Subcutaneous abdominal adipose tissue (tissue), 5 donors: ENCODE results near the gene LRRC31.

Experiments used
- H3K27ac ChIP-seq: one replicate; pipeline ENCODE4 v1.7.0; 2013; ENCODE audit warnings: low read depth, mild to moderate bottlenecking, inconsistent platforms, low read length, moderate library complexity
- H3K27me3 ChIP-seq, 5 donors: one replicate each; pipeline ENCODE4 v1.7.0; 2013; ENCODE audit warnings: low read length in 5 of 5, inconsistent platforms in 1 of 5; ENCODE audit not compliant: control insufficient read depth in 5 of 5, insufficient read depth in 4 of 5
- H3K36me3 ChIP-seq, 5 donors: one replicate each; pipeline ENCODE4 v1.7.0; 2013; ENCODE audit warnings: low read length in 5 of 5; ENCODE audit not compliant: control insufficient read depth in 5 of 5, insufficient read depth in 5 of 5
- H3K4me1 ChIP-seq, 5 donors: one replicate each; pipeline ENCODE4 v1.7.0; 2013; ENCODE audit warnings: low read length in 5 of 5, mild to moderate bottlenecking in 3 of 5, moderate library complexity in 1 of 5; ENCODE audit not compliant: control insufficient read depth in 5 of 5, insufficient read depth in 5 of 5
- H3K4me3 ChIP-seq, 5 donors: one replicate each; pipeline ENCODE4 v1.7.0; 2013; ENCODE audit warnings: low read length in 5 of 5, low read depth in 1 of 5
- H3K9ac ChIP-seq, 5 donors: one replicate each; pipeline ENCODE4 v1.7.0; 2013; ENCODE audit warnings: low read length in 5 of 5, mild to moderate bottlenecking in 4 of 5, moderate library complexity in 3 of 5
- H3K9me3 ChIP-seq, 5 donors: one replicate each; pipeline ENCODE4 v1.7.0; 2013; ENCODE audit warnings: low read length in 5 of 5; ENCODE audit not compliant: control insufficient read depth in 5 of 5
- donor health status: healthy.
- donor health status: healthy.
- donor health status: healthy.
- donor health status: healthy.
- donor health status: healthy.

The LRRC31 gene

DNA sequence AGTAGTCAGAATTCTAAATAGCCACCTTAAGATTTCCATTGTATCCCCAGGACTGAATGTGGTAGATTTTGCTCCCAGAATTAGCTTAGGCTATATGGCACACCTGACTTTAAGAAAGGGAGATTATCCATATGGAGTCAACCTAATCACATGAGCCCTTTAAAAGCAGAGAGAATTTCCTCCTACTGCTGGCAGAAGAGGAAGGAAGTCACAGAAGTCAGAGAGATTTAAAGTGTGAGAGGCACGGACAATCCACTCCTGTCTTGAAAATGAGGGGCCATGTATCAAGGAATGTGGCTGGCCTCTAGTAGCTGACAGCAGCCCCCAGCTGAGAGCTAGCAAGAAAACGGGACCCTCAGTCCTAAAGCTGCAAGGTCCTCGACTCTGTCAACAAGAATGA, 26.8 kb downstream of the LRRC31 start:
- no peaks in the 10 kb centered on the region for H3K36me3 ChIP-seq
- H3K9ac ChIP-seq, result no peak overlapping the region
- no peaks in the 10 kb centered on the region for H3K9me3 ChIP-seq
- H3K27ac ChIP-seq, result no peak overlapping the region
- no peaks in the 10 kb centered on the region for H3K27me3 ChIP-seq
- H3K4me3 ChIP-seq, result no peak overlapping the region
- peaks cover 0 to 6% (median 0%) of the 10 kb centered on the region in 5 donors for H3K4me1 ChIP-seq

DNA sequence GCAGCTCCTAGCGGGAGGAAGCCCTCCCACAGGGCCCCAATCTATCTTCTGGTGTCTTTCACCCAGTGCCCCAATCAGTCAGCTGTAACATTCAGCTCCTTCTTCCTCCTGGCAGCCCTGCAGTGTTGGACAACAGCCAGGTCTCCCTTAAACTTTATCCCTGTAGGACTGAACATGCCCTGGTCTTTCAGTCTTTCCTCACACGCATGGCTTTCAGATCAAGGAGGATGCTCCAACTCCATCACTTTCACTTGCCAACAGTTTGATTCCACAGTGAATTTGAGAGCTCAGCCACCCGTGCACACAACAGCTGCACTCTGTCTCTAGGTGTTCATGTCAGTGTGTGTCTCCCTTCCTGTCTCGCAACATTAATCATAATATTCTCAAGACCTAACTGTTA, 28.6 kb downstream of the LRRC31 start:
- Histone ChIP-seq H3K9ac (no peak overlapping the region), H3K4me3 (no peak overlapping the region), H3K9me3 (no peaks in the 10 kb centered on the region), H3K4me1 (peaks cover 0 to 6% (median 0%) of the 10 kb centered on the region in 5 donors), H3K36me3 (no peaks in the 10 kb centered on the region), H3K27me3 (no peaks in the 10 kb centered on the region), H3K27ac (no peak overlapping the region)

DNA sequence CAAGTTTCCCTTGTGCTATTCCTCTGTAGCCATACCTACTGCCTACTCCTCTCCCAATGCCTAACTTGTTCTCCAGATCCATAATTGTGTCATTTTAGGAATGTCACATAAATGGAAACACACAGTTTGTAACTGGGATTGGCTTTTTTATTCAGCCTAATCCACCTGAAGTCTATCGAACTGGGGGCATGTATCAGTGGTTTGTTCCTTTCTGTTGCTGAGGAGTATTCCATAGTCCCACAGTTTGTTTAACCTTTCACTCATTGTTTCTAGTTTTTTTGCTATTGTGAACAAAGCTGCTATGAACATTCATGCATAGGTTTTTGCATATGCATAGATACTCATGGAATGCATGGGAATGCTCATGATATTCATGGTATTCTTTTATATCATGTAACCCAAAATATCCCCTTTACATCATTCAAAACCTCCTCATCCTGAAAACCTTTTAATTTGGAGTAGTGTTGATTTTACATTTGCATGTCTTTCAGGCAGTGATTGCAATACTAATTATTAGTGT, 31.2 kb downstream of the LRRC31 start:
- Histone ChIP-seq H3K27me3 (no peaks in the 10 kb centered on the region), H3K9ac (no peak overlapping the region), H3K27ac (no peak overlapping the region), H3K4me1 (peaks cover 0 to 6% (median 0%) of the 10 kb centered on the region in 5 donors), H3K36me3 (no peaks in the 10 kb centered on the region), H3K4me3 (no peak overlapping the region), H3K9me3 (no peaks in the 10 kb centered on the region)

DNA sequence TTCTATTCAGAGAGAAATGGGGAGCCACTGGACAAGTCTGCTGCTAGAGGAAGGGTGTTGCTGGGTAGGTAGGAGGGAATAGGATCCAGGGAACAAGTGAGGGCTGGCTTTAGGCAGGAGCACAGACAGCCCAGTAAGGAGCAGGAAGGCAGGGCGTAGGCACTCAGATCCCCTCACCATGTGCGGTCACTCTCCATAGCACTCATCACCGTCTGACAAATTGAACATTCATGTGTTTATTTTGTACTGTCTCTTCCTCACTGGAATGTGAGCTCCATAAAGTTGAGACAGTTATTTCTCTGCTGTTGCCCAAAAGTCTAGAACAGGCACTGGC, 32.8 kb downstream of the LRRC31 start:
- H3K36me3 ChIP-seq, result no peaks in the 10 kb centered on the region
- no peak overlapping the region for H3K4me3 ChIP-seq
- H3K4me1 ChIP-seq, result peaks cover 0 to 6% (median 0%) of the 10 kb centered on the region in 5 donors
- no peaks in the 10 kb centered on the region for H3K9me3 ChIP-seq
- H3K27ac ChIP-seq, result no peak overlapping the region
- no peaks in the 10 kb centered on the region for H3K27me3 ChIP-seq
- H3K9ac ChIP-seq, result no peak overlapping the region

DNA sequence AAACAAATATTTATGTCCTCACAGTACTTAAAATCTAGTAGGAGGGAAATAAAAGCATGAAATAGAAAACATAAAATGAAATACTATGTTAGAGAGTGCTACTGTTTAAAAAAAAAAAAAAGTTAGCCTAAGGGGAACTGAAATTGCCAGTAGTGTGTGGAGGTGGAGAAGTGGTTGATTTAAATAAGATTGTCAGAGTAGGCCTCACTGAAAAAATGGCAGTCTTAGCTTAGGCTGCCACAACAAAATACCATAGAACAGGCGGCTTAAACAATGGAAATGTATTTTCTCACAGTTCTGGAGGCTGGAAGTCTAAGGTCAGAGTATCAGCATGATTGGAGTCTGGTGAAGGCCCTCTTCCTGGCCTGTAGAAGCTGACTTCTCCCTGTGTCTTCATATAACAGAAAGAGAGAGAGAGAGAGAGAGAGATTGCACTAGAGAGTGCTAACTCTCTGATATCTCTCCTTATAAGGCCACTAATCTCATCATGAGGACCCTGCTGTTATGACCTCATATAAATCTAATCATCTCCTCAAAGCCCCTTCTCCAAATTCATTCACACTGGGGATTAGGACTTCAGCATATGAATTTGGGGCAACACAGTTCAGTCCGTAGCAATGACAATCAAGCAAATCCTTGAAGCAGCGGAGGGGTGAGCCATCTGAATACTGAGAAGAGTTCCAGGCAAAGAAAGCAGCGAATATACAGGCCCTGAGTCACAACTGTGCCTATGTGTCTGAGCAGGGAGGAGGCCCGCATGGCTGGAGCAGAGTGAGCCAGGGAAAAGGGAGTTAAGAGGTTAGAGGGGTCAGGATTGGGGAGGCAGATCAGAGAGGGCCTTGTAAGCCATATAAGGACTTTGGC, 33.4 kb downstream of the LRRC31 start:
- Histone ChIP-seq H3K9me3 (no peaks in the 10 kb centered on the region), H3K9ac (no peak overlapping the region), H3K4me1 (peaks cover 0 to 5% (median 0%) of the 10 kb centered on the region in 5 donors), H3K27ac (no peak overlapping the region), H3K4me3 (no peak overlapping the region), H3K36me3 (no peaks in the 10 kb centered on the region), H3K27me3 (no peaks in the 10 kb centered on the region)

DNA sequence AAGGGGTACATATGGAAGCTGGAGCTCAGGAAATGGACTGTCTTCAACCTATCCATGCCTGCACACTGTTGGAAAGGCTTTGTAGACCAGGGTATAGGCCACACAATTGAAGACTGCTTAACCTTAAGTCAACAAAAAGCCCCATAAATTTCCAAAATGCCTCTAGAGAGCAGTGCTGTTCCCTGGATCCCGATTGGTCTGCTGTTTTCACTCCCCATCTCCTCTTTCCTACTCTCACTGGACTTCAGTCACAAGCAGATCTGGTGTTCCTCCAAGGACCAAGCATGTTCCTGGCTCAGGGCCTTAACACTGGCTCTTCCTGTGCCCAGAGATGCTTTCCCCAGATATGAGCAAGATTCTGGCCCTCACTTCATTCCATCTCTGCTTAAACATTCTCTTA, 34.2 kb downstream of the LRRC31 start:
- Histone ChIP-seq H3K27ac (no peak overlapping the region), H3K36me3 (no peaks in the 10 kb centered on the region), H3K27me3 (no peaks in the 10 kb centered on the region), H3K4me1 (no peaks in the 10 kb centered on the region), H3K9ac (no peak overlapping the region), H3K9me3 (no peaks in the 10 kb centered on the region), H3K4me3 (no peak overlapping the region)

DNA sequence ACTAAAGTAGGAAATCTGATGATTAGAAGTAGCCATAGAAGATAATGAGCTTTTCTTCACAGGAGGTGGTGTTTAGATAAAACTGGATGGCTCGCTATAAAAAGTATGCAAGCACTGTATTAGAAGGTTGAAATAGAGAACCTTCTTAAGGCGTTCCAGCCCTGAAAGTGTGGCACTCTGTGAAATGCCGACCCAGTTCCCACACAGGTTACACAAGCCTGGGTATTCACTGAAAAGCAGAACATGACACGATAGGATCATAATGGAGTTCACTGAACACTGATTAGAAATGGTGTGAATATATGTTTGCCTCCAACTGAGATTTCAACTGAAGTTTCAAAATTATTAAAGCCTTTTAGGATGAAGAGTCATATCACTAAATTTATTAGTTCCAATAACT, 42.0 kb downstream of the LRRC31 start:
- no peaks in the 10 kb centered on the region for H3K9me3 ChIP-seq
- peaks cover 0 to 14% (median 3%) of the 10 kb centered on the region in 5 donors for H3K4me1 ChIP-seq
- H3K36me3 ChIP-seq, result no peaks in the 10 kb centered on the region
- H3K9ac ChIP-seq, result no peak overlapping the region
- H3K27me3 ChIP-seq, result no peaks in the 10 kb centered on the region
- H3K4me3 ChIP-seq, result no peak overlapping the region
- no peak overlapping the region for H3K27ac ChIP-seq

DNA sequence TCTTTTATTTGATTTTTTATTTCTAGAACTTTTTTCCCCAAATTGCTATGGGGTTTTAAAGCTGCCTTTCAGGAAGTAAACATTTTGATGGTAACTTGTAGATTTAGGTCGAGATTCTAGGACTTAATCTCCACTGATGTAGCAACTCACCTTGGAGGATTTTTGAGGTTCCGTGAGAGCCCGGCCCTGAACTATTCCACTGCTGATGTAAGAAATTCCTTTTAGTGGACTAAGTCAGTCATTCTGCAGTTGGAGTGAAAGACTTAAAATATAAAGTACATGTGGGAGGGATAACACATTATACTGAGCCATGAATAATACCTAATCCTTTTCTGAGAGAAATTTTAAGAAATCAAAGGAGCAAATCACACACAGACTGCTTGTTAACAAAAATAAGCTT, 44.4 kb downstream of the LRRC31 start:
- Histone ChIP-seq H3K9me3 (no peaks in the 10 kb centered on the region), H3K4me3 (no peak overlapping the region), H3K36me3 (no peaks in the 10 kb centered on the region), H3K4me1 (peaks cover 0 to 14% (median 3%) of the 10 kb centered on the region in 5 donors), H3K27me3 (no peaks in the 10 kb centered on the region), H3K27ac (no peak overlapping the region), H3K9ac (no peak overlapping the region)

DNA sequence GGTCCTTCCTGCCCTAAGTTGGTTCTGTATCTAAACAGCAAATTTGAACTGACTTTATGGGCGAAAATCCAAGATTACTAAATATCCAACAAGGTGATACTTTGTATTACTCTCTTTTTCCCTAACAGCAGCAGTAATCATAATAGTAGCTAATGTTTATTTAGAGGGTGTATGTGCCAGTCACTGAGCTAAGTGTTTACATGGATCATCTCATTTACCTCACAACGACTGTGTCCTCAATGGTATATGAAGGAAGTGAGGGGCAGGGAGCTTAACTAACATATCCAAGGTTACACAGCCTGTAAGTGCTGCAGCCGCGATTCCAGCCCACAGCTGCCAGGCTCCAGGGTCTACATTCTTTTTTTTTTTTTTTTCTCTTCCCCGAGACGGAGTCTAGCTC, 46.8 kb downstream of the LRRC31 start:
- Histone ChIP-seq H3K9me3 (no peaks in the 10 kb centered on the region), H3K4me1 (no peaks in the 10 kb centered on the region), H3K36me3 (no peaks in the 10 kb centered on the region), H3K27ac (no peak overlapping the region), H3K9ac (no peak overlapping the region), H3K27me3 (no peaks in the 10 kb centered on the region), H3K4me3 (no peak overlapping the region)

DNA sequence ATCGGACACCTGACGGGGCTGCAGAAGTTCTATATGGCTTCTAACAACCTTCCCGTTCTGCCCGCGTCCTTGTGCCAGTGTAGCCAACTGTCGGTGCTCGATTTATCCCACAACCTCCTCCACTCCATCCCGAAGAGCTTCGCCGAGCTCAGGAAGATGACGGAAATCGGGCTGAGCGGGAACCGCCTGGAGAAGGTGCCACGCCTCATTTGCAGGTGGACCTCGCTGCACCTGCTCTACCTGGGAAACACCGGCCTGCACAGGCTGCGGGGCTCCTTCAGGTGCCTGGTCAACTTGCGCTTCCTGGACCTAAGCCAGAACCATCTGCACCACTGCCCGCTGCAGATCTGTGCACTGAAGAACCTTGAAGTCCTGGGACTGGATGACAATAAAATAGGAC, 47.2 kb downstream of the LRRC31 start:
- Histone ChIP-seq H3K27me3 (no peaks in the 10 kb centered on the region), H3K36me3 (no peaks in the 10 kb centered on the region), H3K9me3 (no peaks in the 10 kb centered on the region), H3K4me3 (no peak overlapping the region), H3K4me1 (no peaks in the 10 kb centered on the region), H3K9ac (no peak overlapping the region), H3K27ac (no peak overlapping the region)
